Measurements from ENCODE around the gene UROD.
"Not testable (repeated sequence)": the region's sequence is repeated elsewhere in the genome, so short reads cannot be mapped to it uniquely, and the experiment has no call there.

The UROD gene

DNA sequence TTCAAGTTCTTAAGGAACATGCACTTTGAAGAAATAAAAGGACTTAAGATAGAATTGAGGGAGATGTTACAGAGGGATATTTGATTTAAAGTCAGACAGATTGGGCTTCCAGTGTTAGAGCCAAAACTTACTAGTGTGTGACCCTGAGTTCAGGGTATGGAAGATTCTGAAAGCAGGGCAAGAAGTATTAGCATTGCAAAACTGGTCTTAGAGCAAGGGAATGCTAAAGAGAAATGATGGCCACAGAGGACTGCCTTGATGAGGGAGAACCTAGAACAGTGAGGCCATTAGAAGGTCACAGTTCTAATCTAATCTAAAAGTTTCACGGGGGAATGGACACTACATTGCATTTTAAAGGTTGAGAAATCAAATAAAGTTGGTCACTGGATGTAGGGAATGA is 45.5 kb downstream of the UROD start:
- no peak overlapping the region for H3K4me3 ChIP-seq (replicated peaks in 1 of 2; ENCODE audit: low read depth in 2 of 2, low read length in 2 of 2)
- DNase-seq (ENCODE audit: low read depth in 2 of 2), result no peak
- TF ChIP-seq, protein P1, sequence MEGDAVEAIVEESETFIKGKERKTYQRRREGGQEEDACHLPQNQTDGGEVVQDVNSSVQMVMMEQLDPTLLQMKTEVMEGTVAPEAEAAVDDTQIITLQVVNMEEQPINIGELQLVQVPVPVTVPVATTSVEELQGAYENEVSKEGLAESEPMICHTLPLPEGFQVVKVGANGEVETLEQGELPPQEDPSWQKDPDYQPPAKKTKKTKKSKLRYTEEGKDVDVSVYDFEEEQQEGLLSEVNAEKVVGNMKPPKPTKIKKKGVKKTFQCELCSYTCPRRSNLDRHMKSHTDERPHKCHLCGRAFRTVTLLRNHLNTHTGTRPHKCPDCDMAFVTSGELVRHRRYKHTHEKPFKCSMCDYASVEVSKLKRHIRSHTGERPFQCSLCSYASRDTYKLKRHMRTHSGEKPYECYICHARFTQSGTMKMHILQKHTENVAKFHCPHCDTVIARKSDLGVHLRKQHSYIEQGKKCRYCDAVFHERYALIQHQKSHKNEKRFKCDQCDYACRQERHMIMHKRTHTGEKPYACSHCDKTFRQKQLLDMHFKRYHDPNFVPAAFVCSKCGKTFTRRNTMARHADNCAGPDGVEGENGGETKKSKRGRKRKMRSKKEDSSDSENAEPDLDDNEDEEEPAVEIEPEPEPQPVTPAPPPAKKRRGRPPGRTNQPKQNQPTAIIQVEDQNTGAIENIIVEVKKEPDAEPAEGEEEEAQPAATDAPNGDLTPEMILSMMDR (IDR thresholded peaks at IDR 0.05; ENCODE audit: low read depth, low read length), result no peak

DNA sequence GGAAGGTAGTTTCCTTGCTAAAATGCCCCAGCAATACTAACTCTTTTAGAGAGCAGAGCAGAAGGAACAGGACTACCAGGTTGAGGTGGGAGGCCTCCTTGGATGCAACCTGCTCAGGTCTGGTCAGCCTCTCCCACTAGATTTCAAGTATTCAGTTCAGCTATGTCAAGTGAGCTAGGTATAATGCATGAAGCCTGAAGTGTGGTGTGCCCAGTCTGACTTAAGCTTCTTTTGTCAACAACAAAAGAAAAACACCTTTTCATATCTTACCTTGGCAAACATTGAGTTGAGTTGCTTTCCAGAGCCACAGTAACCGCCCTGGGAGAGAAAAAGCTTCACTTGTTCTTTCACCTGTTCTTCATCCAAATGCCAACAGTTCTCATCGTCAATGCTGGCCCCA is 47.8 kb downstream of the UROD start:
- no peak overlapping the region for H3K4me3 ChIP-seq (replicated peaks in 1 of 2; ENCODE audit: low read depth in 2 of 2, low read length in 2 of 2)
- DNase-seq (ENCODE audit: low read depth in 2 of 2), result no peak
- TF ChIP-seq, protein P1 (IDR thresholded peaks at IDR 0.05; ENCODE audit: low read depth, low read length), result no peak

DNA sequence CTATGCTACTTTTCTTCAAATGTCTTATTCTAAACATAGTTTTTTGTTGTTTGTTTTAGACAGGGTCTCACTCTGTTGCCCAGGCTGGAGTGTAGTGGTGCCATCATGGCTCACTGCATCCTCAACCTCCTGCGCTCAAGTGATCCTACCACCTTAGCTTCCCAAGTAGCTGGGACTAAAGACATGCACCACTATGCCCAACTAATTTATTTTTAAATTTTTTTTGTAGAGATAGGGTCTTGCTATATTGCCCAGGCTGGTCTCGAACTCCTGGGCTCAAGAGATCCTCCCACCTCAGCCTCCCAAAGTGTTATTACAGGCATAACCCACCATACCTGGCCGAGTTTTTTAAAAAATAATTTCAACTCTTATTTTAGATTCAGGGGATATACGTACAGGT is 50.4 kb downstream of the UROD start:
- not testable (repeated sequence) for H3K4me3 ChIP-seq (replicated peaks in 1 of 2; ENCODE audit: low read depth in 2 of 2, low read length in 2 of 2); DNase-seq (ENCODE audit: low read depth in 2 of 2)

DNA sequence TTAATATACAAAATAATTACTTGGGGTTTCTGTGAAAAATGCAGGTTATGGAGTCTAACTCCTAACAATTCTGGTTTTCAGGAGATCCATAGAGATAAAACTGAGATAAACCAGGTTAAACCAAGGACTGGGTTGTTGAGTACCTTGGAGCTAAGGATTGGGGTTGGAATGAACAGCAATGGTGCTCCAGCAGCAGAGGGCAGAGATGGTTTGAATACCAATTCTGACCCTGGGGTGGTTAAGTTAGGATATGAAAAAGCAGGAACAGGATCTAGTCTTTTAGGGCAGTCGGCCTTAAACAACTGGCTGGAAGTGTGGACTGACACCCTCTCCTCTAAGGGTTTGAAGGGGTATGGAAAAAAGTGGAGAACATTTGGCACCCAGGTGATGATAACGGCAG is 53.0 kb downstream of the UROD start:
- TF ChIP-seq, protein P1 (IDR thresholded peaks at IDR 0.05; ENCODE audit: low read depth, low read length), result no peak
- peak; percentile 2 to 4 for DNase-seq (ENCODE audit: low read depth in 2 of 2)
- H3K4me3 ChIP-seq (replicated peaks in 1 of 2; ENCODE audit: low read depth in 2 of 2, low read length in 2 of 2), result no peak overlapping the region
